ENCODE results near the gene DCLK1.

GRCh38 chr13:35903075-35903474 is 228.1 kb downstream of the DCLK1 start:
- TF ChIP-seq CTCF (IDR thresholded peaks at IDR 0.05) (no peak), POLR2A (IDR thresholded peaks at IDR 0.05) (no peak)

Data from lower leg skin (tissue), 3 donors.